Karpas-422 (cell line): Measurements from ENCODE around the gene PTBP1. TPM values are rescaled to one million over a fixed set of nuclear protein-coding genes. Genes with fewer than 3 reads are reported as not detected.
"Not testable (repeated sequence)": the region's sequence is repeated elsewhere in the genome, so short reads cannot be mapped to it uniquely, and the experiment has no call there.

Source experiments
- DNase-seq: peaks from one replicate; pipeline ENCODE4 v3.0.0-alpha.2; 2015
- H2AFZ ChIP-seq: fragments of 200-600 bp; sonication (generic); 2 replicates; pipeline ENCODE4 v1.6.1; 2014; ENCODE audit warnings: antibody characterized with exemption, low read length, mixed read lengths
- H3K27ac ChIP-seq: fragments of 200-600 bp; sonication (generic); 2 replicates; pipeline ENCODE4 v1.5.1; 2014; ENCODE audit warnings: mild to moderate bottlenecking, low read length, moderate library complexity
- H3K27me3 ChIP-seq: fragments of 200-600 bp; sonication (generic); 2 replicates; pipeline ENCODE4 v1.6.1; 2014; ENCODE audit warnings: low read length, mixed read lengths
- H3K36me3 ChIP-seq: fragments of 200-600 bp; sonication (generic); 2 replicates; pipeline ENCODE4 v1.6.1; 2014; ENCODE audit warnings: low read length, mixed read lengths; ENCODE audit not compliant: insufficient read depth
- H3K4me1 ChIP-seq: fragments of 200-600 bp; sonication (generic); 2 replicates; pipeline ENCODE4 v1.6.1; 2014; ENCODE audit warnings: mild to moderate bottlenecking, low read length, mixed read lengths
- H3K4me2 ChIP-seq: fragments of 200-600 bp; sonication (generic); 2 replicates; pipeline ENCODE4 v1.6.1; 2014; ENCODE audit warnings: low read length, low read depth, mild to moderate bottlenecking; ENCODE audit not compliant: poor library complexity, severe bottlenecking
- H3K4me3 ChIP-seq: fragments of 200-600 bp; sonication (generic); 2 replicates; pipeline ENCODE4 v1.5.1; 2014; ENCODE audit warnings: mild to moderate bottlenecking, antibody characterized with exemption, low read length, mixed read lengths
- H3K79me2 ChIP-seq: fragments of 200-600 bp; sonication (generic); 2 replicates; pipeline ENCODE4 v1.6.1; 2014; ENCODE audit warnings: mild to moderate bottlenecking, low read length, mixed read lengths
- H3K9ac ChIP-seq: fragments of 200-600 bp; sonication (generic); 2 replicates; pipeline ENCODE4 v1.6.0; 2014; ENCODE audit warnings: low read length
- H3K9me2 ChIP-seq: fragments of 200-600 bp; sonication (generic), shearing (Covaris generic); replicated peaks from 2 replicates; pipeline ENCODE4 v1.6.0; 2014; ENCODE audit warnings: mild to moderate bottlenecking, low read length, moderate library complexity; ENCODE audit not compliant: insufficient read depth
- H3K9me3 ChIP-seq: fragments of 300-700, 200-600 bp; sonication (generic); 2 replicates; pipeline ENCODE4 v1.6.1; 2014; ENCODE audit warnings: low read length, mixed read lengths
- H4K20me1 ChIP-seq: fragments of 200-600 bp; sonication (generic); 2 replicates; pipeline ENCODE4 v1.6.1; 2014; ENCODE audit warnings: mild to moderate bottlenecking, antibody characterized with exemption, low read length, low read depth; ENCODE audit not compliant: insufficient read depth
- total RNA-seq: library from RNA; depleted of rRNA; stranded (reverse); fragments of >200 nt; shearing (Covaris generic); gene quantifications from 2 replicates; pipeline ENCODE4 v1.2.3, GENCODE V29; 2014; ENCODE audit warnings: low replicate concordance

Gene PTBP1
- total RNA-seq, 1 experiment from 2014 or later = 170 TPM

DNA sequence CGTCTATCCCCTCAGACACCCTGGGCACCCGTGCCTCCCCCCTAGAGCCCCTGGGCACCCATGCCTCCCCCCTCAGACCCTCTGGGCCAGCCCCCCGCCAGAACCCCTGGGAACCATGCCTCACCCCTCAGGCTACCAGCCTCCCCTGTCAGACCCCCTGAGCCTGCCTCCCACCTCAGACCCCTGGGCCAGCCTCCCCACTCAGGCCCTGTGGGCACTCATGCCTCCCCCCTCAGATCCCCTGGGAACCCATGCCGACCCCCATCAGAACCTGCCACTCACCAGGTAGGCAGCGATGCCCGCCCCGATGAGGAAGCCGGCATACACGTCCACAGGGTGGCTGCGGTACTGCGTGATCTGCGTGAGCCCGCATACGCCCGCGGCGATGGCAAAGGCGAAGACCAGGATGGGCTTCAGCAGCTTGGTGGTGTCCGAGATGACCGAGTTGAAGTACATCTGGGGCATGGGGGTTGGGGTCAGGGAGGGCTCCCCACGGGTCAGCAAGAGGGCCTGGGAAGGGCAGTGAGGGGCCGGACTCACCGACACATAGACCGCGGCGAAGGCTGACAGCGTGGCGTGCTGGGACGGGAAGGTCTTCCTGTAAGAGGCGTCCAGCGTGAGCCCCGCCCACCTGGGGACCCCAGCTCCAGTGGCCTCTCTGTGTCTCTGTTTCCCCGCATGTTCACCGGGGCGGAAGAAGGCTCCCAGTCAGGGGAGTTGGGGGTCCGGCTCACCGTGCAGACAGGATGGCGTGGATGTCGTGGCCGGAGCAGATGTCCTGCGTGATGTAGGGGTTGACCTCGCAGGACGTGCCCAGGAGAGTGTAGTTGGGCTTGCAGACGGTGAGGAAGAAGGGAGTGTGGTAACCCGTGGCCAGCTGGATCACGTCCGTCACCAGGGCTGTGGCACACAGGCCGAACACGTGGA lies 17.2 kb downstream of the PTBP1 start:
- no peaks in the 10 kb centered on the region for H3K4me1 ChIP-seq
- no peaks in the 10 kb centered on the region for H3K27me3 ChIP-seq
- H3K4me3 ChIP-seq = no peak overlapping the region
- no peak overlapping the region for H2AFZ ChIP-seq
- no peaks in the 10 kb centered on the region for H3K9me3 ChIP-seq
- peaks cover 19% of the 10 kb centered on the region for H3K36me3 ChIP-seq
- no peak overlapping the region for H3K27ac ChIP-seq
- DNase-seq = no peak
- no peak overlapping the region for H3K9ac ChIP-seq
- H4K20me1 ChIP-seq = peaks cover 6% of the 10 kb centered on the region; the same call in 1 of the 2 replicates
- no peaks in the 10 kb centered on the region for H3K79me2 ChIP-seq
- H3K4me2 ChIP-seq = no peak overlapping the region
- H3K9me2 ChIP-seq = no peaks in the 10 kb centered on the region; the same call in 1 of the 2 replicates

DNA sequence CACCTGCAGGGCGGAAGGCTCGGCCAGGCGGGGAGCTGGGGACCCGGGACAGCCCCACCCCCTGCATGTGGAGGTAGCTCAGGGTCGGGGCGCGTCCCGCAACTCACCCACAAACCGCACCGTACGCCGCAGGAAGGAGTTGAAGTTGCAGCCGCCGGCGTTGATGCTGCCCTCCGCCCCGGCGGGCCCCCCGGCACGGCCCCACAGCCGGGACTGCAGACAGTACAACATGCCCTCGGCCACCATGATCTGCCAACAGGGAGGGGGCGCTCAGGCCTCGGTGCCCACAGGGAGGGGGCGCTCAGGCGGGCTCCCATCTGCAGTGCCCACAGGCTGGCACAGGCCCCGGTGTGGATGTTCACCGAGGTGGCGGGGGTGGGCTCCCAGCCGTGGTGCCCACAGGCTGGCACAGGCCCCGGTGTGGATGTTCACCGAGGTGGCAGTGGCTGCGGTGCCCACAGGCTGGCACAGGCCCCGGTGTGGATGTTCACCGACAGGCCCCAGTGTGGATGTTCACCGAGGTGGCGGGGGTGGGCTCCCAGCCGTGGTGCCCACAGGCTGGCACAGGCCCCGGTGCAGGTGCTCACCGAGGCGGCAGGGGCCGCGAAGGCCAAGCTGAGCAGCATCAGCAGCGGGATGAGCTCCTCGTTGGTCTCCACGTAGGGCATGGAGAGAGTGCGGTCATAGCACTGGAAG lies 18.0 kb downstream of the PTBP1 start:
- peaks cover 11% of the 10 kb centered on the region; the same call in 1 of the 2 replicates for H3K36me3 ChIP-seq
- DNase-seq = no peak
- H3K9me3 ChIP-seq = no peaks in the 10 kb centered on the region
- no peak overlapping the region for H3K27ac ChIP-seq
- no peaks in the 10 kb centered on the region; the same call in 1 of the 2 replicates for H3K9me2 ChIP-seq
- no peaks in the 10 kb centered on the region for H3K27me3 ChIP-seq
- H3K4me1 ChIP-seq = no peaks in the 10 kb centered on the region
- H3K79me2 ChIP-seq = no peaks in the 10 kb centered on the region
- no peak overlapping the region for H3K4me2 ChIP-seq
- no peaks in the 10 kb centered on the region for H4K20me1 ChIP-seq
- no peak overlapping the region for H2AFZ ChIP-seq
- H3K9ac ChIP-seq = no peak overlapping the region
- H3K4me3 ChIP-seq = no peak overlapping the region

DNA sequence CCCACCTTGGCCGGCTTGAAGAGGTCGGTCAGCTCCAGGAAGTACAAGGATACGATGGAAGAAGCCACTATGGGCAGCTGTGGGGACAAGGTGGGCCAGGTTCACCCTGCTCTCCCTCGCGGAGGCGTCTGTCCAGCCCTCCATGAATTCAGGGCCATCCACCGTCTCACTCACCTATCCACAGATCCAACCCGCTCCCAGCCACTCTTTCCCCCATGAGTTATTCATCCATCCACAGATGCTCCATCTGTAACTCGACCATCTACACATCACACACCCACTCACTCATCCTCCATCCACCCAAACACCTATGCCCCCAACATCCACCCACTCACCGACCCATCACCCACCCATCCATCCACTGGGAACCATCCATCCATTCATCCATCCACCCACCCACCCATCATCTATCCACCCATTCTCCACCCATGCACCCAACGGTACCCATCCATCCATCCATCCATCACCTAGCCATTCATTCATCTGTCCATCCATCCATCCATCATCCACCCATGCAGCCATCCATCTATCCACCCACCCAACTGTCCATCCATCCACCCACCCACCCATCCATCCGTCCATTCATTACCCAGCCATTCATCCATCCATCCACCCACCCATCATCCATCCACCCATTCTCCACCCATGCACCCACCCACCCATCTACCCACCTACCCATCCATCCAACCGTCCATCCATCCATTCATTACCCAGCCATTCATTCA lies 18.7 kb downstream of the PTBP1 start:
- Histone ChIP-seq H3K36me3 (peaks cover 5% of the 10 kb centered on the region; the same call in 1 of the 2 replicates), H3K27ac (no peak overlapping the region), H3K9me2 (no peaks in the 10 kb centered on the region; the same call in 1 of the 2 replicates), H2AFZ (no peak overlapping the region), H3K79me2 (no peaks in the 10 kb centered on the region), H3K27me3 (no peaks in the 10 kb centered on the region), H3K9me3 (no peaks in the 10 kb centered on the region), H3K4me1 (no peaks in the 10 kb centered on the region), H3K9ac (no peak overlapping the region), H3K4me3 (no peak overlapping the region), H3K4me2 (no peak overlapping the region), H4K20me1 (no peaks in the 10 kb centered on the region)
- no peak for DNase-seq

DNA sequence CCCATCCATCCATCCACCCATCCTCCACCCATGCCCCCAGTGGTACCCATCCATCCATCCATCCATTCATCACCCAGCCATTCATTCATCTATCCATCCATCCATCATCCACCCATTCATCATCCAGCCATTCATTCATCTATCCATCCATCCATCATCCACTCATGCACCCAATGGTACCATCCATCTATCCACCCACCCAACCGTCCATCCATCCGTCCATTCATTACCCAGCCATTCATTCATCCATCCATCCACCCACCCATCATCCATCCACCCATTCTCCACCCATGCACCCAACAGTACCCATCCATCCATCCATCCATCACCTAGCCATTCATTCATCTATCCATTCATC lies 19.2 kb downstream of the PTBP1 start:
- H3K27me3 ChIP-seq = no peaks in the 10 kb centered on the region
- H3K9me2 ChIP-seq = no peaks in the 10 kb centered on the region; the same call in 1 of the 2 replicates
- no peak overlapping the region for H2AFZ ChIP-seq
- no peak overlapping the region for H3K27ac ChIP-seq
- H3K9me3 ChIP-seq = no peaks in the 10 kb centered on the region
- H3K4me3 ChIP-seq = no peak overlapping the region
- peaks cover 5% of the 10 kb centered on the region; the same call in 1 of the 2 replicates for H3K36me3 ChIP-seq
- no peak overlapping the region for H3K4me2 ChIP-seq
- no peak for DNase-seq
- no peaks in the 10 kb centered on the region for H3K79me2 ChIP-seq
- no peak overlapping the region for H3K9ac ChIP-seq
- no peaks in the 10 kb centered on the region for H3K4me1 ChIP-seq
- no peaks in the 10 kb centered on the region for H4K20me1 ChIP-seq

DNA sequence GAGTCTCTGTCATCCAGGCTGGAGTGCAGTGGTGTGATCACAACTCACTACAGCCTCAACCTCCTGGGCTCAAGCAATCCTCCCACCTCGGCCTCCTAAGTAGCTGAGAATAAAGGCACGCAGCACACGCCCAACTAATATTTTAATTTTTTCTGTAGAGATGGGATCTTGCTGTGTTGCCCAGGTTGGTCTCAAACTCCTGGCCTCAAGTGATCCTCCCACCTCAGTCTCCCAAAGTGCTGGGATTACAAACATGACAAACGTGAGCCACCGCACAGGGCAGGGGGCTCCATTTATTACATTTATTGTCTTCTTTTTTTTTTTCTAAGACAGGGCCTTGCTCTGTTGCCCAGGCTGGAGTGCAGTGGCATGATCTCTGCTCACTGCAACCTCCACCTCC lies 23.0 kb downstream of the PTBP1 start:
- H3K36me3 ChIP-seq, H3K27ac ChIP-seq, DNase-seq, H3K9me2 ChIP-seq, H3K4me3 ChIP-seq, H4K20me1 ChIP-seq, H3K27me3 ChIP-seq, H2AFZ ChIP-seq, H3K9ac ChIP-seq, H3K4me1 ChIP-seq, H3K4me2 ChIP-seq, H3K9me3 ChIP-seq, H3K79me2 ChIP-seq: not testable (repeated sequence)

DNA sequence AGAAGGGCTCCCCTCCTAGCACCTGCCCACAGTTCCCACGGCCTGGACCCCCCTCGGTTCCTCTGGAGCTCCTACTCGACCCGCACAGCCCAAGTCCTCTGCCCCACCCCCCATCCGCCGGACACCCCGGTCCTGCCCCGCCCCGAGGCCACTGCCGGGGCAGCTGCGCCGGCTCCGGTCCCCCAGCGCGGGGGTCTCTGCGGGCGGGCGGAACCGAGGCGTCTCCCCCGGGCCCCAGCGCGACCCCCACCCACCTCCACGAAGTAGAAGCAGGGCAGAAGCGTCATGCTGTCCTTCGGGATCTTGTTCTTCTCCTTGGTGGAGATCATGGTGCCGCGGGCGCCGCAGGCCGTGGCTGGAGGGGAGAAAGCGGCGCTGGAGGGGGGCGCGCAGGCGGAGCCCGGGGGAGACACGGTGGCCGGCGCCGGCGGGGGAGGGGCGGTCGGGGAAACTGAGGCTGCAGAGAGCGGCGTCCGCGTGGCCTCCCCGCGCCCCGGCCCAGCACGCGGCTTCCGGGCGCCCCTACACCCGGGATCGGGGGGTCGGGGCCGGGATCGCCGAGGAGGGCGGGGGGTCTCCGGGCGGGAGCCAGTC lies 24.1 kb downstream of the PTBP1 start:
- Histone ChIP-seq H3K9me2 (no peaks in the 10 kb centered on the region), H3K4me3 (no peak overlapping the region), H3K79me2 (no peaks in the 10 kb centered on the region), H2AFZ (no peak overlapping the region), H3K36me3 (no peaks in the 10 kb centered on the region), H3K4me1 (no peaks in the 10 kb centered on the region), H3K27ac (no peak overlapping the region), H3K9me3 (no peaks in the 10 kb centered on the region), H3K4me2 (no peak overlapping the region), H4K20me1 (no peaks in the 10 kb centered on the region), H3K27me3 (no peaks in the 10 kb centered on the region), H3K9ac (no peak overlapping the region)
- DNase-seq = no peak

DNA sequence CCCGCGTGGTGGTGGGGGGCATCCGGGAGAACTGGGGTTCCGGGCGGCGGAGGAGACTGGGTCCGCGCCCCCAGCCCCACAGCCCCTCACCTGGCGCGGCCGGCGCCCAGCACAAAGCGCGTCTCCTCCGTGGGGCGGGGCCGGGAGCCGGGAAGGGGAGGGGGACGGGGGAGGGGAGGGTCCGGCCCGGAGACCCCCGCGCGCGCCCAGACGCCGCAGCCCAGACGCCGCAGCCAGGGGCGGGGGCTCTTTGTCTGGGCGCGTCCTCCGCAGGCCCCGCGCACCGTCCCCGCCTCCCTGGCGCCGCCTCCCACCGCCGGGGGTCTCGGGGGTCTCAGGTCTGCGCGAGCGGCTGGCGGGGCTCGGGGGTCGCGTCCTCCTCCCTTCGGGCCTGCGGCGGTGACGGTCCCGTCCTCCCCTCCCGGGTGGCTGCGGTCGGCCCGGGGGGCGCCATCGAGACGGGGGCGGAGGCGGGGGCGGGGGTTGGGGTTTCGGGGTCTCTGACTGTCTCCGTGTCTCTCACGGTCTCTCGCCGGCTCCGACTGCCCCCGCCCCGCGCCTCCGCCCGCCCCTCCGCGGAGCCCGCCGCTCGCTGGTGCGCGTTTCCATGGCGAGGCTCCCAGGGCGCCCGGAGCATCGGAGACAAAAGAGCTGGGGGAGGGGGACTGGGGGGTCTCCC lies 24.7 kb downstream of the PTBP1 start, which contains the start of gene PLPPR3:
PLPPR3 (minus strand) TSS at position 131 of the 679 bp plus-strand sequence. CDS start 396 bp downstream, outside the sequence.
- Histone ChIP-seq H2AFZ (no peak within 1 kb of the TSS), H3K4me2 (no peak within 1 kb of the TSS), H3K4me1 (no peaks in the 10 kb centered on the region), H3K9me3 (no peaks in the 10 kb centered on the region), H3K27me3 (no peaks in the 10 kb centered on the region), H3K79me2 (no peaks in the 10 kb centered on the region), H4K20me1 (no peaks in the 10 kb centered on the region), H3K4me3 (no peak within 1 kb of the TSS), H3K9me2 (no peaks in the 10 kb centered on the region), H3K27ac (no peak within 1 kb of the TSS), H3K9ac (no peak within 1 kb of the TSS), H3K36me3 (no peaks in the 10 kb centered on the region)
- no peak for DNase-seq
